T-helper 2 cell treated with Interferon-gamma antibody and Interleukin-4, amounts not matched to agents 100 ng/mL and 5 ng/mL, for 36 hours (primary cell): ENCODE measurements around the gene ASPM. TPM values are rescaled to one million over a fixed set of nuclear protein-coding genes. Genes with fewer than 3 reads are reported as not detected.
"Not testable (repeated sequence)": the region's sequence is repeated elsewhere in the genome, so short reads cannot be mapped to it uniquely, and the experiment has no call there.

Experiments used
- intact Hi-C: fragments of 100-400 bp; cut with micrococcal nuclease; formaldehyde crosslinking; loops from one replicate; pipeline ENCODE4 v1.15.1; 2023
- total RNA-seq: library from RNA; stranded (reverse); gene quantifications from 2 replicates; pipeline ENCODE4 v1.2.3, GENCODE V29; 2022

The ASPM gene
- total RNA-seq, 1 donor from 2014 or later: 65.6 TPM

DNA sequence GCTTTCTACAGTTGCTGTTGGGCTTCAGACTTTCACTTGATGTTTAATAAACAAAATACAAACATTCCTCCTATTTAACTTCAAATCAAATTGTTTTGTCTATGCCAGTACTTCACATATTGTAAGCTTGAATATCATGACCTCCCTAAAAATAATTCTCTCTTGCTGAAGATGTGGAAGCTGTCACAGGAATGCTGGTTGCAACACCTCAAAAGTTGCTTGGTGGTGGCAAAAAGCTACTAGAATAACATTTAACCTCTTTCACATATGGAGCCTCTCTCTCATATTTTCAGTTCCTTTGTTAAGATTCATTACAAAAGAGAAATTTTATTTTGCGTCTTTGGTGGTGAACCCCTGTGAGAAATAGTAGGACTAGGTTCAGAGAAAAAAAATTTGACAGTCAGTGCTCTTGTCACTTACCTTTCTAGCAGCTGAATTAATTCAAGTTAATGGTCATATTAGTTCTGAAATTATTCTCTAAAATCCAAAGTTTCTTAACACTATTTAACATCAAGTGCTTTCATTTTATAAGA is 53.9 kb downstream of the ASPM start:
- intact Hi-C loops: loop anchor here (5.0 kb wide), 1 partner anchor 35 kb away; no protein-coding TSS in a partner anchor

DNA sequence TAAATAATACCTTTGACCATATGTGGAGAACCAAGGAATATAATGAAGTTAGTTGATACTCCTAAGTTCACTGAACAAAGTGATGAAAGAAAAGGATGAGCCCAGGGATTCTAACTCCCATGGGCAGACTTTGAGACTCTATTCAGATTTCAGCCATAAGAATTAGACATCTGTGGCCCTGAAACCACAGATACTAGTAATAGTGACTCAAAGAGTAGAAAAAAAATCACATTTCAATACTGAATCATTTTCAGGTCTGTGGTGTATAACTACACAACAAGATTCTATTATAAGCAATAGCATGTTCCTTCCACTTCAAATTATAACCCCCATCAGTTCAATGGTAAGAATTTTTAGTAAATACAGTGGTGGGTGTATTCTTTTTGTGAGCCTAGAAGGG is 63.0 kb downstream of the ASPM start:
- intact Hi-C loops: no loop called here

DNA sequence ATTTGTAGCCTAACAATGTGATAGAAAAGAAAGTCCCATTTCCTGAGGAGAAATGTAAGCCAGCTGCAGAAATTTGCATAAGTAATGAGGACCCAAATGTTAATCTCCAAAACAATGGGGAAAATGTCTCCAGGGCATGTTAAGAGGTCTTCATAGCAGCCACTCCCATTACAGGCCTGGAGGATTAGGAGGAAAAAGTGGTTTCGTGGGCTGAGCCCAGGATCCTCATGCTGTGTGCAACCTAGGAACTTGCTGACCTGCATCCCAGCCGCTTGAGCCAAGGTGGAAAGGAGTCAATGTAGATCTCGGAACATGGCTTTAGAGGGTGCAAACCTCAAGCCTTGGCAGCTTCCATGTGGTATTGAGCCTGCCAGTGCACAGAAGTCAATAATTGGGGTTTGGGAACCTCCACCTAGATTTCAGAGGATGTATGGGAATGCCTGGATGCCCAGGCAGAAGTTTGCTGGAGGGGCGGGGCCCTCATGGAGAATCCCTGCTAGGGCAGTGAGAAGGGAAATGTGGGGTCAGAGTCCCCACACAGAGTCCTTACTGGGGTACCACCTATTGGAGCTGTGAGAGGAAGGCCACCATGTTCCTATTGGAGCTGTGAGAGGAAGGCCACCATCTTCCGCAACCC is 65.2 kb downstream of the ASPM start:
- intact Hi-C loops: no loop called here

DNA sequence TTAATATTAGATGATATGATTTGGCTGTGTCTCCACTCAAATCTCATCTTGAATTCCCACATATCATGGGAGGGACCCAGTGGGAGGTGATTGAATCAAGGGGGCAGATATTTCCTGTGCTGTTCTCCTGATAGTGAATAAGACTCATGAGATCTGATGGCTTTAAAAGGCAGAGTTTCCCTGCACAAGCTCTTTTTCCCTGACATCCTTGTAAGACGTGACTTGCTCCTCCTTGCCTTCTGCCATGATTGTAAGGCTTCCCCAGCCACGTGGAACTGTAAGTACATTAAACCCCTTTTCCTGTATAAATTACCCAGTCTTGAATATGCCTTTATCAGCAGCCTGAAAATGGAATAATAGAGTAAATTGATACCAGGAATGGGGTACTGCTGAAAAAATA is 66.1 kb downstream of the ASPM start:
- intact Hi-C loops: no loop called here

DNA sequence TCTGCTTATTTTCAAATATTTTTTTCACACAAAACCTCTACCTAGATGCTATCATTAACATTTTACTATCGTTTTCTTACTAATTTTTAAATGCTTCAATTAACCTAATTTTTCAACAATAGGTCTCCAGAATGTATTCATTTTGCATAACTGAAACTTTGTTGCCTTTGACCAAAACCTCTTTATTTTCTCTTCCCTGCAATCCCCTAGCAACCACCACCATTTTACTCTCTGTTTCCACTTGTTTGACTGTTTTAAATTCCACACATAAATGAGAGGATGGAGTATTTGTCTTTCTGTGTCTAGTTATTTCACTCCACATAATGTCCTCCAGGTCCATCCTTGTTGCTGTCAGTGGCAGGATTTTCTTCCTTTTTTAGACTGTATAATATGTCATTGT is 69.9 kb downstream of the ASPM start:
- intact Hi-C loops: no loop called here

DNA sequence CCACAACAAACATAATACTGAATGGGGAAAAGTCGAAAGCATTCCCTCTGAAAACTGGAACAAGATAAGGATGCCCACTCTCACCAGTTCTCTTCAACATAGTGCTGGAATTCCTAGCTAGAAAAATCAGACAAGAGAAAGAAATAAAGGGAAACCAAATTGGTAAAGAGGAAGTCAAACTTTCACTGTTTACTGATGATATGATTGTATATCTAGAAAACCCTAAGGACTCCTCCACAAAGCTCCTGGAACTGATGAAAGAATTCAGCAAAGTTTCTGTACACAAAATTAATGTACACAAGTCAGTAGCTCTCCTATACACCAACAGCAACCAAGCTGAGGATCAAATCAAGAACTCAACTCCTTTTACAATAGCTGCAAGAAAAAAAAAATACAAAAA is 72.5 kb downstream of the ASPM start:
- intact Hi-C loops: no loop called here

DNA sequence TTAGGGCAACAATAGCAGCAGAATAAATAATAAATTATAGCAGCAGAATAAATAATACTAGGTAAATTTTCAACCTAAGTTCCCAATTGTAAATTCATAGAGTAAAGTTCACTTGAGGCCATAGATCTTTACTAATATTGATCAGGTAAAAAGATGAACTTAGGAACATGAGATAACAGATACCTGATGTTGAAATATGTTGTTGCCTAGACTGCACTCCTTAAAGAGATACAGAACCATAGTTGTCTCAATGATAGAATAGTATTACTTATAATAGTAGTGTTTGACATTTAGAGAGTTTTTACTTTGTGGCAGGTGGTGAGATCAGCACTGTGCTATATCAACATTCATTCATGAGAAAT is 79.0 kb downstream of the ASPM start:
- intact Hi-C loops: no loop called here

DNA sequence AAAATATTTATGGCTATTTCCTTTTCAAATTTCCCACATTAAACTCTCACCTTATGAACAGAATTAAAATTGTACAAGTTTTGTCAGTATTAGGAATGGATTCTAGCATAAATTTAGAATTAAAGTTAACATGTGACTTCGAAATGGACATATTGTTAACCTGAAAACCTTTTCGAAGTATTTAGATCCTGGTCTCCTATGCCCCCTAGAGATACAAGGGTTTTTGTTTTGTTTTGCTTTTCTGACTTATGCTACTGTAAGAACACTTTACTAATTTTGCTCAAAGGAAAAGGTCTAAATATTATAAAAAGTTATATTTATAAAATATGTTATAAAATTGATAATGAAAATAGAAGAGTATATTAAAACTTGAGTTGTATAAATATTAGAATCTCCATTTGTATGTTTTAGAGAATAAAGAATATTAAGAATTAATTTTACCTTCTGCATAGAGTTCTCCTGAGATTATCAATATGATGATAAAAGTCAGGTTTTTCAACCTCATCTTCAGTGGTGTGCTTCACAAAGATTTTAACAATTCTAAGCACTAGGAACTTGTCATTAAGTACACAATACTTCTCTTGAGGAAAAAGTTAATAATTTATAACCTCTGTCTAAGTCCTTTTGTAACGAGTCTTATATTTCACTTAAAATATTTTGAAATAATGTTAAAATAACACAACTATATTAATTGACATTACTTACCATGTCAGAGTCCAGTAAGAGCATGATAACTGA is 79.6 kb downstream of the ASPM start, which contains the start of gene F13B:
TSS of gene F13B (minus strand) at position 542 of the 738 bp plus-strand sequence. CDS start at position 505, 37 bp downstream.
- intact Hi-C loops: no loop called here

DNA sequence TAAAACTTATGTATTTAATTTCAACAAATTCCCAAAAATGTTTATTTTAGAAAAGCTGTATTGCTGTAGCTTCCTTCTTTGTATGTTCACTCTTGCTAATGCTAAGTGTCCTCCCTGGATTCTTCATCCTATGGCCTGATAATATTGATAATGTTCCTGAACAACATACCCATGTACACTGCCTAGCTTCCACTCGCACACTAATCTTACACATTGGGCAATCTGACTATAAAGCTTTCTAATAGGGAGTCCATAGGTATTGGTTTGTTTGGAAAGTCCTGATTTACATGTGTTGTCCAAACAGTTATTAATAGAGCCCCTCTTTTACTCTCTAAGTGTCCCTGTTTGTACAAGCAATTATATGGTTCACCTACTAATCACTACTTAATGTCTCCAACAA is 80.2 kb downstream of the ASPM start:
- intact Hi-C loops: no loop called here

DNA sequence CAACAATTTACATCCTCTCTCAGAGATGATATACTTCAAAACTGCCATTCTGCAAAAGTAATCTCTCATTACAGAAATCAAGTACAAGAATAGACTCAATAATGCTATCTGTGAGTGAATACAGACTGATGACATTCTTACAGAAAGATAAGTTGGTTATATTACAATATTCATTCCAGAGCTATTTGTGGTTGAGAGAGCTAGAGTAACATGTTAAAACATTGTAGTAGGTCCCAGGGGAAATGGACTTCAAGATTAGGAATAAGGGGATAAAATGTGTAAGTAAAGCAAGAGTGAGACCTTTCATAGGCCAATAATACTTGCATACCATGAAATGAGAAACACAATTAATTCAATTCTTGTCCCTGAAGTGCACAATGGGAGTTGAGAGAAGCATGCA is 80.9 kb downstream of the ASPM start:
- intact Hi-C loops: no loop called here

DNA sequence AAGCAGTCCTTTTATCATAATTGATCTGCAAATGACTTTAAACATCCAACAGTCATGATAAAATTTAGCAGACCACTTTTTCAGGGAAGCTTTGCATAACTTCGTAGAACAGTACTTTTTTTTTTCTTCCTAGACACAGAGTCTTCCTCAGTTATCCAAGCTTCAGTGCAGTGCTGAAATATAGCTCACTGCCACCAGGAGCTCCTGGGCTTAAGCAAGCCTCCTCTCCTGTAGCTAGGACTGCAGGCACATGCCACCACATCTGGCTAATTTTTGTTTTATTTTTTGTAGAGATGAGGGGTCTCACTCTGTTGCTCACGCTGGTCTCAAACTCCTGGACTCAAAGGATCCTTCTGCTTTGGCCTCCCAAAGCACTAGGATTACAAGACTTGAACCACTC is 83.3 kb downstream of the ASPM start:
- intact Hi-C loops: no loop called here

DNA sequence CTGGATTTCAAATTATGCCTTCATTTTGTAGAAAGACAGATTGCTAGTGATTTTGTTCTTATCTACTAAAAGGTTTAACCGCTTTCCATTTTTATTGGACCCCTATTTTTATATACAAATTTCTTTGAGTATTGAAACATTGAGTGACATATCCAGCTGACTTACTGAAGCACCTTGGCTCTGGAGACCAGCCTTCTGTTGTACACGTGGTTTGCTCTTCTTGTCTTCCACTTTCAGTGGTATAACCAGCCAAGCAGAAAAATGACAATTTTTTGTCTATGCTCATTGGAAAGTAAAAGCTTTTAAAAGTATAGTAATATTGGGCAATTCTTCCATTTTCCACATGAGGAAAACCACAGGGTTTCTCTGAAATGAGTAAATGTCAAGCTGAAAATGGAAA is 83.8 kb downstream of the ASPM start:
- intact Hi-C loops: no loop called here

DNA sequence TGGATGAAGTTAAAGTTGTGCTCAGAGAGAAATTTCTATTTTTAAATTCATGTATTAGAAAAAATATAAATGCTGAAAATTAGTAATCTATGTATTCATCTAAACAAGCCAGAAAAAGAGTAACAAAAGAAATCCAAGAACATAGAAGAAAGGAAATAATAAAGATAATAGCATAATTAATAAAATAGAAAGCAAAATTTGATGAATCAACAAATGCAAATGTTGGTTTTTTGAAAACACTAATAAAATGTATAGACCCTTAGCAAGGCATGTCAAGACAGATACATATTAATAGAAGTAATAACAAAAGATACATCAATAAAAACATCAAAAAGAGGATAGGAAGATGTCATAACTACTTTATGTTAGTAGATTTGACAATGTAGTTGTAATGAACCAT is 97.4 kb downstream of the ASPM start:
- intact Hi-C loops: no loop called here

DNA sequence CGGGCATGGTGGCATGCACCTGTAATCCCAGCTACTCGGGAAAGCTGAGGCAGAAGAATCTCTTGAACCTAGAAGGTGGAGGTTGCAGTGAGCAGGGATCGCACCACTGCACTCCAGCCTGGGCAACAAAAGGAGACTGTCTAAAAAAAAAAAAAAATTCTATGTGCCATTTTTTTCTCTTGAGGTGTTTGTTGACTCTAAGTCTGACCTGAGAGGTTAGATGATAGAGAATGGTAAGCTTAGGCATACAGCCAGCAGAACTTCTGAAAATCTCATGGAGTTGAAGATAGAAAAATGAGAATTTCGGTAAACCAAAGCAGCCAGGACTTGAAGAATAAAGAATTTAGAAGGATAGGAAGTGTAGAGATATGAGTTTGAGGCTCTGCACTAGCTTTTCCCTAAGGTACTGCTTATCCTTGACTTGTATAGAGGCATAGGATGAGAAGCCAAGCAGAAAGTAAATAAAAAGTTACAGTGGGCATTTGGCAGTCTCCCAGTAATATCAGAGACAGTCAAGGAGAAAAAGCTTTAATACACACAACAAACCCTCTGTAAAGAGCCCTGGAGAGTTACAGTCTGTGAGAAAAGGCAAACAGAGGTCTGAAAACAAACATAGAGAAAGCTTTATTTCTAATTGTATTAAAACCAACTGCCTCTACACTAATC is 103.7 kb downstream of the ASPM start:
- intact Hi-C loops: no loop called here

DNA sequence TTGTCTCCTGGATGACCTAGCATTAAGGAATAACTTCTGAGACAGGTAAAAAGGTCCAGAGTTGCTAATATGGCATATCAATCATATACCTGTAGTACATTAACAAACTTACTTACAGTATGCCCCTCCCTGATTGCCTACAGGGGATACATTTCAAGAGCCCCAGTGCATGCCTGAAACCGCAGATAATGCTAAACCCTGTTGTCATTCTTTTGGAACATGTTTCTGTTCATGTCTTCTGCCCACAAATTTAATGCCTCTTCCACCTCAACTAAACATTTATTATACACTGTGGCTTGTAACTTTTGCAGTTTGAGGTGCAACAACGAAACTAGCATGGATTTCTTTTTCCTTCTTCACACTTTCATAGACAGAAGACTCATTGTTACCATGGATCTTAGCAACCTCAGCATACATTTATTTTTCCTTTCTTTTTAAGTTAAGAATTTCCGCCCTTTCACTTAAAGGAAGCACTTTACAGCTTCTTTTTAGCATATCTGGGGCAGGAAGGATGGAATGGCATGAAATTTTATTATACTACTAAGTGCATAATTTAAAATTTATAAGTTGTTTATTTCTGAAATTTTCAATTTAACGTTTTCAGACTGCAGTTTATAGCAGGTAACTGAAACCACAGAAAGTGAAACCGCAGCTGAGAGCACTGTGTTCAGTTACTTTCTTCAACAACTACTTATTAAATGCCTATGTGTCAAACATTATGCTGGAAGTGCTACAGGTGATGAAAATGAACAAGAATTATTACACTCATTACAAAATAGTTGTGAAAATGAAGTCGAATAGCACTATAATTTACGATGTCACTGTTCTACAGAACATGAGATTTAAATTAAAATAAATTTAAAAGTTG is 104.7 kb downstream of the ASPM start:
- intact Hi-C loops: no loop called here

DNA sequence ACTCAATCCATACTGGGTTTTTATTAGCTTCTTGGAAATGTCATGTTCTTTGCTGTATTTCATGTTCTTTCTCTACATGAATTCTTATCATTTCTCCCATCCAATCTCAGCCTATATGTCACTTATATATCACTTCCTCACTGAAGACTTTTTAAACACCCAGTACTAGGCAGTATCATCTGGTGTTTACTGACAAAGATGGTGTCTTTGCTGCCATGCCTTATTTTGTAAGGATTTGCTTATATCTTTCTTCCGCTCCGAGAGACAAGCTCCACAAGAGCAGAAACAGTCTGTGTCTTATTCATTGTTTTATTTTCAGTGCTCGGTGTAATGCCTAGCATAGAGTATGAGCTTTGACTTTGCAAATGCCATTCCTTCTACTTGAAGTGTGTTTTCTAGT is 109.6 kb downstream of the ASPM start:
- intact Hi-C loops: no loop called here

DNA sequence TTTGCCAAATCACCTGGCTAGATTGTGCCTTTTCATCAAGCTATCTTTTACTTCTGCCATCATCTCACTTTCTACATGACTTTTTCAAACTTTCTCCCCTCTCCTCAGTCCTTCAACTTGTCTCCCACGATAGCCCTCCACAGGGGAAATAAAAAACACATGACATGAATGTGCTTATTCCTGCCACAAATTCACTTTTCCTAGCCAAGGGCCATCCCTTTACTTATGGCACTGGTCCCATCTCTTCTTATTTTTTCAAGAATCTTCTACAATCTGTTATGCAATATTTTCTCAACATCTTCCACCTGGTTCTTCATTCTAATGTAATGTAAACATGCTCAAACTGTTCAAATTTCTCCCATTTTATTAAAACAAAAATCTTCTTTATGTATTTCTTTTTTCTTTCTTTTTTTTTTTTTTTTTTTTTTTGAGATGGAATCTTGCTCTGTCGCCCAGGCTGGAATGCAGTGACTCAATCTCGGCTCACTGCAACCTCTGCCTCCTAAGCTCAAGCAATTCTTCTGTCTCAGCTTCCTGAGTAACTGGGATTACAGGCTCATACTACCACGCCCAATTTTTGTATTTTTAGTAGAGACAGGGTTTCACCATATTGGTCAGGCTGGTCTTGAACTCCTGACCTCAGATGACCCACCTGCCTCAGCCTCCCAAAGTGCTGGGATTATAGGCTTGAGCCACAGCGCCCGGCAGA is 111.7 kb downstream of the ASPM start:
- intact Hi-C loops: not testable (repeated sequence)
